SW 1271 (cell line): ENCODE data around the gene ABCB11.

Experiments used
- DNase-seq, 2 experiments: peaks; one replicate each; lab custom pipeline; 2025; lab: John Stamatoyannopoulos, UW

The ABCB11 gene

GRCh38 chr2:169007941-169008340, 23.2 kb downstream of the ABCB11 start:
- no peak for DNase-seq

GRCh38 chr2:169007356-169007755, 23.8 kb downstream of the ABCB11 start:
- no peak for DNase-seq

- no peak for DNase-seq
Measured at GRCh38 chr2:169006665-169007064, 24.5 kb downstream of the ABCB11 start.

GRCh38 chr2:169005994-169006393, 25.1 kb downstream of the ABCB11 start:
- no peak for DNase-seq

- DNase-seq: no peak
Measured at GRCh38 chr2:169005080-169005598, 26.0 kb downstream of the ABCB11 start.

- no peak for DNase-seq
Measured at GRCh38 chr2:169002161-169002738, 28.9 kb downstream of the ABCB11 start.

GRCh38 chr2:169001116-169001815, 29.9 kb downstream of the ABCB11 start:
- no peak for DNase-seq

GRCh38 chr2:168999668-169000213, 31.4 kb downstream of the ABCB11 start:
- DNase-seq: no peak

GRCh38 chr2:168998609-168999211, 32.4 kb downstream of the ABCB11 start:
- no peak for DNase-seq

- no peak for DNase-seq
Measured at GRCh38 chr2:168997794-168998193, 33.3 kb downstream of the ABCB11 start.

- DNase-seq: no peak
Measured at GRCh38 chr2:168997118-168997521, 34.0 kb downstream of the ABCB11 start.

GRCh38 chr2:168995744-168996143, 35.4 kb downstream of the ABCB11 start:
- DNase-seq: no peak

- no peak for DNase-seq
Measured at GRCh38 chr2:168993538-168993937, 37.6 kb downstream of the ABCB11 start.

- no peak for DNase-seq
Measured at GRCh38 chr2:168992591-168993349, 38.4 kb downstream of the ABCB11 start.

GRCh38 chr2:168992026-168992425, 39.1 kb downstream of the ABCB11 start:
- no peak for DNase-seq

GRCh38 chr2:168988755-168989154, 42.4 kb downstream of the ABCB11 start:
- no peak for DNase-seq

- no peak for DNase-seq
Measured at GRCh38 chr2:168986398-168986943, 44.7 kb downstream of the ABCB11 start.

- DNase-seq: no peak
Measured at GRCh38 chr2:168981651-168982050, 49.5 kb downstream of the ABCB11 start.

- DNase-seq: no peak
Measured at GRCh38 chr2:168978461-168978861, 52.7 kb downstream of the ABCB11 start.

GRCh38 chr2:168977608-168978007, 53.5 kb downstream of the ABCB11 start:
- DNase-seq: no peak

GRCh38 chr2:168976034-168976654, 55.0 kb downstream of the ABCB11 start:
- no peak for DNase-seq
